Natural killer cell treated with Interleukin-12 subunit alpha and Interleukin-12 subunit beta and Interleukin-15 and Interleukin-18, amount 100 ng/mL, for 72 hours (primary cell): Measurements from ENCODE around the gene OPRM1. TPM values are rescaled to one million over a fixed set of nuclear protein-coding genes. Genes with fewer than 3 reads are reported as not detected.
"Not testable (repeated sequence)": the region's sequence is repeated elsewhere in the genome, so short reads cannot be mapped to it uniquely, and the experiment has no call there.

Source experiments
- ATAC-seq, 2 donors: fragments of 150-1000 bp; cut with Tn5 transposase in 1 of 2; sonication (Bioruptor Pico), chemical (Tn5 transposase) in 1 of 2; 2 replicates each; pipeline ENCODE4 v1.10.0; 2021
- DNase-seq: peaks from one replicate; pipeline ENCODE4 v3.0.0; 2022; ENCODE audit warnings: low spot score
- H3K27ac Mint-ChIP-seq, 2 donors: 1 replicate in 1 of 2; 2 replicates in 1 of 2; pipeline ENCODE4 v1.8.0; 2022; ENCODE audit warnings: mixed read lengths in 2 of 2, mild to moderate bottlenecking in 1 of 2, moderate library complexity in 1 of 2
- H3K27me3 Mint-ChIP-seq, 2 donors: 1 replicate in 1 of 2; 2 replicates in 1 of 2; pipeline ENCODE4 v1.8.0; 2022; ENCODE audit warnings: mixed read lengths in 2 of 2
- H3K36me3 Mint-ChIP-seq: one replicate; pipeline ENCODE4 v1.8.0; 2022; ENCODE audit warnings: mixed read lengths
- H3K4me1 Mint-ChIP-seq, 2 donors: 1 replicate in 1 of 2; 2 replicates in 1 of 2; pipeline ENCODE4 v1.8.0; 2022; ENCODE audit warnings: low read depth in 2 of 2, mixed read lengths in 2 of 2, mild to moderate bottlenecking in 1 of 2
- H3K4me3 Mint-ChIP-seq: one replicate; pipeline ENCODE4 v1.8.0; 2022; ENCODE audit warnings: mixed read lengths
- H3K9me3 Mint-ChIP-seq: 2 replicates; pipeline ENCODE4 v1.8.0; 2022; ENCODE audit warnings: mixed read lengths
- total RNA-seq, 2 donors: library from RNA; stranded (reverse); gene quantifications; one replicate each; pipeline ENCODE4 v1.2.3, GENCODE V29; 2022

Gene OPRM1
- total RNA-seq, 2 donors from 2014 or later, result not detected

- H3K4me1 Mint-ChIP-seq, result peaks cover 62 to 64% of the 10 kb centered on the region in 2 donors
- DNase-seq, result no peak
- H3K36me3 Mint-ChIP-seq, result peaks cover 4% of the 10 kb centered on the region
- H3K9me3 Mint-ChIP-seq, result no peaks in the 10 kb centered on the region
- no peaks in the 10 kb centered on the region for H3K27me3 Mint-ChIP-seq
- peak in 1 of 2 donors; percentile 63 for ATAC-seq
- H3K27ac Mint-ChIP-seq, result peak overlapping the region; percentile 98 to 99
- H3K4me3 Mint-ChIP-seq, result peak overlapping the region; percentile 92
These were observed 193.2 kb downstream of the OPRM1 start for GRCh38 chr6:154232013-154232910.

DNA sequence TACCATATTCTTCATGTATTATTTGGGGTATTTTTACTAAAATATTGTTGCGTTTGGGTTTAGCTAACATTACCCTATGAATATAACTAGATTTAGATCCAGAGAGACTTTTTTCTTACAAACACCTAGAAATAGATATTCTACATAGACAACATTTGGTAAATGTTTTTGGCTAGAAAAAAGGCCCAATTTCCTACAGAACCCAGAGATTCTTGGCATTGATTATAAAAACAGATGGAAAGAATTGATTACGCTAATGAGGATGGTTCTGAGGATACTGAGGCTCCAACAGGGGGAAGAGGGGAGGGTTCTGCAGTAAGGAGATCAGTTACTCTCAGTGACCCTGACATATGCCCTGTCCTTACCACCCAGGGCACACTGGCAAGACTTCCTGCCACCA is 194.3 kb downstream of the OPRM1 start:
- Mint-ChIP-seq H3K4me3 (peak overlapping the region; percentile 18), H3K27ac (peak overlapping the region; percentile 98 to 99), H3K27me3 (no peaks in the 10 kb centered on the region), H3K36me3 (peaks cover 4% of the 10 kb centered on the region), H3K9me3 (no peaks in the 10 kb centered on the region), H3K4me1 (peaks cover 58 to 60% of the 10 kb centered on the region in 2 donors)
- no peak for DNase-seq
- ATAC-seq, result no peak

DNA sequence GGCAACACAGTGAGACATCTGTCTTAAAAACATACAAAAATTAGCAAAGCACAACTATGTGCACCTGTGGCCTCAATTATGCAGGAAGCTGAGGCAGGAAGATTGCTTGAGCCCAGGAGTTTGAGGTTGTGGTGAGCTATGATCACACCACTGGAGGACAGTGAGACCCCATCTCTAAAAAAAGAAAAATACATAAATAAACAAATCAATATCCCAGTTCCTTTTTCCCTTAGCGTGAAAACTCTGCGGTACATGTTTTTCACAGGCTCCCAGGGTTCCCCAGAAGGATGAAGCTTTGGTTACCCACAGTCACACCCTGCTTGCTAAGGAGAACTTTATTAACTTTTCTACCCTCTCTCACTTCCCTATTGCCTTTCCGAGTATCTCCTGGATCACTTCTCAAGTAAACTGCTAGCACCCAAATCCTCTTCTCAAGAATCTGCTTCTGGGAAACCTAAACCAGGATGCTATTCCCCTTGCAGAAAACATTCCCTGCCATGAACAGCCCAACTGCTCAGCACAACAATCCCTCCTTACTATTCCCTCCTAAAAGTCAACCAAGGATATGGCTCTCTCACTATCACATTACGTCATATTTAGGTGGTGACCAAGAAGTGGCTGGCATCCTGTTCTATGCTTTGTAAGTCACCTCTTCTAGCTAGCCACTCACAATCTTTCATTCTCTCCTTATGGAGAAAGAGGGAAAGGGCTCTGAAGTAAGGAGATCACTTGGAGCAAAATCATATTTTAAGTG is 195.2 kb downstream of the OPRM1 start:
- Mint-ChIP-seq H3K4me1 (peaks cover 52 to 57% of the 10 kb centered on the region in 2 donors), H3K36me3 (peaks cover 4% of the 10 kb centered on the region), H3K27ac (peak overlapping the region; percentile 98 to 99), H3K27me3 (no peaks in the 10 kb centered on the region), H3K4me3 (peak overlapping the region; percentile 72), H3K9me3 (no peaks in the 10 kb centered on the region)
- DNase-seq (no peak), ATAC-seq (no peak)

DNA sequence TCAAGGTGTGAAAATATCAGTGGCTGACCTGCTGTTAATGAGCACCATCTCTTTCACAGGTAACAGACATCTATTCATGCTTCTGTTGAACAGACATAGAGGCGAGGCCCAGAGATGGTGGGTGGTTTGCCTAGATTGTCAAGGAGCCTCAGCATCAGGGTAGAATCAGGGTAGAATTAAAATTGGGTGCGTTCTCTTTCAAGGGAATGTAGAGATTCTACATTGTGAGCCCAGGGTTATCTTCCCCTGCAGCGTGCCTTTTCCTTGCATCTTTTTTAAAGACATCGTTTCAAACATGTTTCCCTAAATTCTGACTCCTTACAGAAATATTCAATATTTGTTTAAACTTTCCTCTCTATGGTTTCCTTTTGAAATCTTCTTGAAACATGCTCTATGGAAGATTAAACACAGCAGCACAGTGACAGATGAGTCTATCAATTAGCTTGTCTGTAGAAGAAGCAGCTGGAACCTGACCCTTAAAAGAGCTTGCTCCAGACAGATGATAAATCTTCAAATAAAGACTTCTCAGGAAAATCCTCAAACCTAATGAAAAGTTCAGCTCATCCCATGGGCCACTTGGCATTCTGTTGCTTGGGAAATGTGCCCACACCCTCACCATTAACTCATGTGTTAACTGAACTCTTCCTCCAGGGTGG is 197.7 kb downstream of the OPRM1 start:
- Mint-ChIP-seq H3K4me3 (no peak overlapping the region), H3K36me3 (peaks cover 4% of the 10 kb centered on the region), H3K9me3 (peaks cover 4% of the 10 kb centered on the region), H3K4me1 (peaks cover 48 to 53% of the 10 kb centered on the region in 2 donors), H3K27me3 (no peaks in the 10 kb centered on the region), H3K27ac (peak overlapping the region in 1 of 2 donors; percentile 61)
- DNase-seq (no peak), ATAC-seq (no peak)

DNA sequence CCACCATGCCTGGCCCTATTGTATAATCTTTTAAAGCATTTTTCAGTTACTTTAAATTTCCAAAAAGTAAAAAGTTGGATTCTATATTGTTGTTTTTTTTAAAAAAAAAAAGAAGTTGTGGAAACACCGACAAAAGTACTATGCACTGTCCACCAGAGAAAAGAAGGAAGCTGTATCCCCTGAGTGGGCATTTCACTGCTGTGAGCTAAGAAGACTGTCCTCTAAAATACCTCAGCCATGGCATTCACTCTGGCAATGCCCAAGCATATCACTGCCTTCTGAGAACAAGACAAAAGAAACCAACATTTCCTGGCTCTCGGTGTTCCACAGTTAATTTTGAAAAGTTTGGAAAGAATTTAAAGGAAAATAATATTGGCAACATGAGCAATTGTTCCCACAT is 199.8 kb downstream of the OPRM1 start:
- H3K27me3 Mint-ChIP-seq, result no peaks in the 10 kb centered on the region
- H3K4me3 Mint-ChIP-seq, result peak overlapping the region; percentile 23
- DNase-seq, result no peak
- H3K4me1 Mint-ChIP-seq, result peaks cover 52 to 59% of the 10 kb centered on the region in 2 donors
- peak overlapping the region in 1 of 2 donors; percentile 52 for H3K27ac Mint-ChIP-seq
- no peak for ATAC-seq
- H3K9me3 Mint-ChIP-seq, result peaks cover 13% of the 10 kb centered on the region
- H3K36me3 Mint-ChIP-seq, result peaks cover 16% of the 10 kb centered on the region

- Mint-ChIP-seq H3K36me3 (peaks cover 13% of the 10 kb centered on the region), H3K27me3 (no peaks in the 10 kb centered on the region), H3K4me1 (peaks cover 53 to 59% of the 10 kb centered on the region in 2 donors), H3K9me3 (peaks cover 13% of the 10 kb centered on the region), H3K4me3 (peak overlapping the region; percentile 69), H3K27ac (peak overlapping the region in 1 of 2 donors; percentile 52)
- ATAC-seq (peak in 1 of 2 donors; percentile 57), DNase-seq (no peak)
These were observed 200.4 kb downstream of the OPRM1 start for GRCh38 chr6:154239392-154239791.

DNA sequence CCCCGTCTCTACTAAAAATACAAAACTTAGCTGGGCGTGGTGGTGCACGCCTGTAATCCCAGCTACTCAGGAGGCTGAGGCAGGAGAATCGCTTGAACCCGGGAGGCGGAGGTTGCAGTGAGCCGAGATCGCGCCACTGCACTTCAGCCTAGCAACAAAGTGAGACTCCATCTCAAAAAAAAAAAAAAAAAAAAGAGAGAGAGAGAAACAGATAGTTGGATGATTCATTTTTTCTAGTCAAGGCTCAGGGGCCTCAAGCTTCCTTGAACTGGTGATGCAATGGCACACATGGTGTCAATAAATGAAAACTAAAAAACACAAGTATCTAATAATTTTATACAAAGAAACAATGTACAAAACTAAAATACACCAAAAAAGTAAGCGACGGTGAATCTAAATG is 202.0 kb downstream of the OPRM1 start:
- Mint-ChIP-seq H3K4me3 (peak overlapping the region; percentile 71), H3K36me3 (peaks cover 16% of the 10 kb centered on the region), H3K27ac (peak overlapping the region; percentile 92 to 94), H3K4me1 (peaks cover 57 to 65% of the 10 kb centered on the region in 2 donors), H3K9me3 (peaks cover 13% of the 10 kb centered on the region)
- not testable (repeated sequence) for H3K27me3 Mint-ChIP-seq, DNase-seq
- ATAC-seq, result peak; percentile 53 to 73

- Mint-ChIP-seq H3K4me3 (peak overlapping the region; percentile 71), H3K27me3 (no peaks in the 10 kb centered on the region), H3K36me3 (peaks cover 20% of the 10 kb centered on the region), H3K4me1 (peaks cover 59 to 68% of the 10 kb centered on the region in 2 donors), H3K27ac (peak overlapping the region; percentile 92 to 94), H3K9me3 (peaks cover 13% of the 10 kb centered on the region)
- ATAC-seq (no peak), DNase-seq (no peak)
These were observed 202.5 kb downstream of the OPRM1 start for GRCh38 chr6:154241581-154241980.

DNA sequence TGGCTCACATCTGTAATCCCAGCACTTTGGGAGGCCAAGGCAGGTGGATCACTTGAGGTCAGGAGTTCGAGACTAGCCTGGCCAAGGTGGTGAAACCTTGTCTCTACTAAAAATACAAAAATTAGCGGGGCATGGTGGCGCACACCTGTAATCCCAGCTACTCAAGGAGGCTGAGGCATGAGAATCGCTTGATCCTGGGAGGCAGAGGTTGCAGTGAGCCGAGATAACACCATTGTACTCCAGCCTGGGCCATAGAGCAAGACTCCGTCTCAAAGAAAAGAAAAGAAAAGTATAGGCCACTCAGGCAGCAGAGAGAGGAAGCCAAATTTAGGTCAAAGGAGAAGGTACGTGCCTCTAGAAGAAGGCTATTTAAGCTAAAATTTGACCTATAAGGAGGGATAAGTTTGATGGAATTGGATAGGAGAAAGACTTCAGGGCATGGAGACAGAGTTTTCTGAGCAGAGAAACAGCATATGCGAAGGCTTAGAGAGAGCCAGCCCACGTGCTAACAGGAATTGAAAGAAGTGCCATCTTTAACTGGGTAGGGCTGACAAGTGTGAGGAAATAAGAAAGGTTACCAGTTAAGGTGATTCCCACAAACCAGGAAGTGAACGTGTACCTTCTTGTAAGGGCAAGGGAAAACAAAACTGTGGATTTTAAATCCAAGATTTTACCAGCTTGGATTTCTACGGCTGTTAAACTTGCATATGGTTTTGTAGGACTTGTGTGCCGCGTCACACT is 203.7 kb downstream of the OPRM1 start:
- ATAC-seq (no peak), DNase-seq (no peak)
- Mint-ChIP-seq H3K4me1 (peaks cover 64 to 79% of the 10 kb centered on the region in 2 donors), H3K9me3 (peaks cover 13% of the 10 kb centered on the region), H3K4me3 (peak overlapping the region; percentile 93), H3K36me3 (peaks cover 22% of the 10 kb centered on the region), H3K27me3 (no peaks in the 10 kb centered on the region), H3K27ac (peak overlapping the region; percentile 92 to 94)

DNA sequence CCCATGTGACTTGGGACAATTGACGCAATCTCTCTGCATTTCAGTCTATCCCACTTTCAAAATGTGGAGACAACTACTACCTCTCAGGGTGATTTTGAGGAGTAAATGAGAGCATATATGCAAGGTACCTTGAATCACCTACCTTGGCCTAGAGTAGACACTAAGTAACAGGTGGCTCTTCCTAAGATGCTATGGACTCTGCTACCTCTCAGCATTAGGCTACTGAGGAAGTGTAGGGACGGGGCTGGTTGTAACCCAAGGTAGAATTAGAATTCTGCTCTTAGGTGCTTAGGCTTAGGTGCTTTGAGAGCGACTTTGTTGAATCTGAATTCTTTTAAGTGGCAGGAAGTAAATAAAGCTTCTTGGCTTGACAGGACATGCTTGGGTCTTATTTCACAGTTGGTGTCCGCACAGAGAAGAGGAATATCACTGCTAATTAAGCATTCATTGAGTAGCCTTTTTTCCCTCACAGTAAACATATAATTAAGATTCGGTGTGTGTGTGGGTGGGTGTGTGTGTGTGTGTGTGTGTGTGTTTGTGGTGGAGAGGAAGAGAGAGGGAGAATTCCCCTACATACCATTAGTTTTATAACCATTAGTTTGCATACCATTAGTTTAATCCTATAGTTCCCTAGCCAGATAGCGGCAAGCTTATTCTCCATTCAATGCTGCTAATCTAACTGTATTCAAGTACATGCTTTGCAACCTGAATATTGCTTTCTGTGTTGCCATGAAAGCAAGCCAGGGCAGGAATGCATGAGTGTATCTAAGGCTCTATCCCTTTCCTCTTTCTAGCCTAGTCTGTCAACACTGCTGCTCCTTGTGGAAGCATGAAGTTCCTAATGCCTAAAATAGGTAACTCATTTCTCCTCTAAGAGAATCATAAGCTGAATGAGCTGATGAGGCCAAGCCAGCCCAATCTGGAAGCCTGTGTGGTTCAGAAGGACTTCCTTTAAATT is 205.0 kb downstream of the OPRM1 start:
- Mint-ChIP-seq H3K4me3 (peak overlapping the region; percentile 93), H3K36me3 (peaks cover 22% of the 10 kb centered on the region), H3K27ac (peak overlapping the region; percentile 92 to 94), H3K27me3 (no peaks in the 10 kb centered on the region), H3K9me3 (peaks cover 13% of the 10 kb centered on the region), H3K4me1 (peaks cover 70 to 87% of the 10 kb centered on the region in 2 donors)
- DNase-seq (no peak), ATAC-seq (no peak)

GRCh38 chr6:154245506-154245905 is 206.5 kb downstream of the OPRM1 start:
- peak overlapping the region; percentile 93 for H3K4me3 Mint-ChIP-seq
- H3K9me3 Mint-ChIP-seq, result peaks cover 13% of the 10 kb centered on the region
- DNase-seq (no peak), ATAC-seq (no peak)
- peak overlapping the region; percentile 92 to 94 for H3K27ac Mint-ChIP-seq
- no peaks in the 10 kb centered on the region for H3K27me3 Mint-ChIP-seq
- peaks cover 22% of the 10 kb centered on the region for H3K36me3 Mint-ChIP-seq
- peaks cover 74 to 89% of the 10 kb centered on the region in 2 donors for H3K4me1 Mint-ChIP-seq

GRCh38 chr6:154246723-154247118 is 207.7 kb downstream of the OPRM1 start:
- no peak for DNase-seq
- peaks cover 12% of the 10 kb centered on the region for H3K9me3 Mint-ChIP-seq
- peaks cover 71 to 91% of the 10 kb centered on the region in 2 donors for H3K4me1 Mint-ChIP-seq
- H3K36me3 Mint-ChIP-seq, result peaks cover 22% of the 10 kb centered on the region
- peak overlapping the region; percentile 93 for H3K4me3 Mint-ChIP-seq
- no peak for ATAC-seq
- no peaks in the 10 kb centered on the region for H3K27me3 Mint-ChIP-seq
- peak overlapping the region; percentile 92 to 94 for H3K27ac Mint-ChIP-seq
